HG03565 (cell line): ENCODE results near the gene ETNPPL.

Experiments
- ATAC-seq: cut with Tn5 transposase; IDR thresholded peaks from one replicate; pipeline ENCODE4 v1.9.1; 2021; ENCODE audit warnings: mild to moderate bottlenecking, moderate library complexity; ENCODE audit not compliant: unreplicated experiment

Gene ETNPPL

GRCh38 chr4:108762559-108763225 lies at the start of gene ETNPPL:
ETNPPL (minus strand) TSS chr4:108763053; CDS start chr4:108762898, 155 bp downstream.
- ATAC-seq, result no peak

- ATAC-seq, result no peak
These were observed 48.6 kb upstream of the ETNPPL start for GRCh38 chr4:108811486-108811885.

GRCh38 chr4:108810087-108810486 lies 47.2 kb upstream of the ETNPPL start:
- ATAC-seq, result no peak

GRCh38 chr4:108804648-108805273 lies 41.9 kb upstream of the ETNPPL start:
- ATAC-seq, result no peak

- ATAC-seq, result no peak
These were observed 36.5 kb upstream of the ETNPPL start for GRCh38 chr4:108799306-108799705.

GRCh38 chr4:108796173-108796572 lies 33.3 kb upstream of the ETNPPL start:
- no peak for ATAC-seq

- no peak for ATAC-seq
These were observed 32.9 kb upstream of the ETNPPL start for GRCh38 chr4:108795733-108796132.

GRCh38 chr4:108794136-108794535 lies 31.3 kb upstream of the ETNPPL start:
- no peak for ATAC-seq

GRCh38 chr4:108793415-108793814 lies 30.6 kb upstream of the ETNPPL start:
- no peak for ATAC-seq

- no peak for ATAC-seq
These were observed 25.9 kb upstream of the ETNPPL start for GRCh38 chr4:108788731-108789130.

GRCh38 chr4:108787724-108788123 lies 24.9 kb upstream of the ETNPPL start:
- ATAC-seq, result no peak

GRCh38 chr4:108787106-108787505 lies 24.3 kb upstream of the ETNPPL start:
- ATAC-seq, result no peak

GRCh38 chr4:108786351-108786750 lies 23.5 kb upstream of the ETNPPL start:
- ATAC-seq, result no peak

GRCh38 chr4:108783665-108784463 lies 21.0 kb upstream of the ETNPPL start:
- no peak for ATAC-seq

- ATAC-seq, result no peak
These were observed 17.1 kb upstream of the ETNPPL start for GRCh38 chr4:108779958-108780357.

- ATAC-seq, result no peak
These were observed 14.5 kb upstream of the ETNPPL start for GRCh38 chr4:108777388-108777787.

- ATAC-seq, result no peak
These were observed 13.1 kb upstream of the ETNPPL start for GRCh38 chr4:108775921-108776320.

- no peak for ATAC-seq
These were observed 12.1 kb upstream of the ETNPPL start for GRCh38 chr4:108774809-108775530.

- no peak for ATAC-seq
These were observed 9.5 kb upstream of the ETNPPL start for GRCh38 chr4:108772402-108772801.

GRCh38 chr4:108766058-108766457 lies 3.2 kb upstream of the ETNPPL start:
- ATAC-seq, result no peak

- ATAC-seq, result no peak
These were observed 1.1 kb upstream of the ETNPPL start for GRCh38 chr4:108763986-108764385.
